Naive thymus-derived CD4-positive, alpha-beta T cell (primary cell): ENCODE results near the gene ST6GALNAC3. TPM values are rescaled to one million over a fixed set of nuclear protein-coding genes. Genes with fewer than 3 reads are reported as not detected.
"Not testable (repeated sequence)": the region's sequence is repeated elsewhere in the genome, so short reads cannot be mapped to it uniquely, and the experiment has no call there.

Experiments
- ATAC-seq: fragments of 150-1000 bp; cut with Tn5 transposase; 2 replicates; pipeline ENCODE4 v1.10.0; 2021; ENCODE audit warnings: mild to moderate bottlenecking, moderate library complexity
- CTCF ChIA-PET: fragments of 350-600 bp; sonication (Branson Sonifier 250); formaldehyde crosslinking; loops from one replicate; lab custom pipeline; 2021; ENCODE audit warnings: antibody characterized with exemption; lab: Charles Lee
- POLR2A ChIA-PET: fragments of 350-600 bp; sonication (Branson Sonifier 250); formaldehyde crosslinking; loops from one replicate; lab custom pipeline; 2021; ENCODE audit warnings: antibody characterized with exemption, inconsistent platforms; lab: Charles Lee
- DNase-seq, 9 donors: peaks; one replicate each; pipeline versions ENCODE4 v3.0.0 to v3.0.0-alpha.2; 2020 to 2022; ENCODE audit warnings: mixed read lengths in 1 of 9
- H3K27ac ChIP-seq: one replicate; pipeline ENCODE4 v1.7.0; 2013; ENCODE audit warnings: mild to moderate bottlenecking, low read depth, low read length, moderate library complexity
- H3K27me3 ChIP-seq, 2 donors: one replicate each; pipeline ENCODE4 v1.7.0; 2013; ENCODE audit warnings: low read length in 2 of 2, mild to moderate bottlenecking in 2 of 2, moderate library complexity in 2 of 2; ENCODE audit not compliant: control insufficient read depth in 2 of 2, insufficient read depth in 2 of 2
- H3K36me3 ChIP-seq, 3 experiments: 1 replicate in 2 of 3; 2 replicates in 1 of 3; pipeline ENCODE4 v1.7.0; 2013; ENCODE audit warnings: low read length in 3 of 3, mild to moderate bottlenecking in 3 of 3, moderate library complexity in 1 of 3; ENCODE audit not compliant: insufficient read depth in 3 of 3, control insufficient read depth in 2 of 3
- H3K4me1 ChIP-seq, 2 donors: one replicate each; pipeline ENCODE4 v1.7.0; 2013; ENCODE audit warnings: low read length in 2 of 2, mild to moderate bottlenecking in 2 of 2, moderate library complexity in 1 of 2; ENCODE audit not compliant: control insufficient read depth in 2 of 2, insufficient read depth in 2 of 2
- H3K4me3 ChIP-seq: 2 replicates; pipeline ENCODE4 v1.7.0; 2013; ENCODE audit warnings: mild to moderate bottlenecking, low read length
- H3K9me3 ChIP-seq, 3 experiments: 1 replicate in 2 of 3; 2 replicates in 1 of 3; pipeline ENCODE4 v1.7.0; 2013; ENCODE audit warnings: low read length in 3 of 3; ENCODE audit not compliant: control insufficient read depth in 2 of 3
- H3K27ac Mint-ChIP-seq, 9 donors: one replicate each; pipeline ENCODE4 v1.8.0; 2020 to 2022; ENCODE audit warnings: mixed read lengths in 9 of 9, mild to moderate bottlenecking in 8 of 9, moderate library complexity in 5 of 9, inconsistent platforms in 2 of 9
- H3K27me3 Mint-ChIP-seq, 5 donors: one replicate each; pipeline ENCODE4 v1.8.0; 2021 to 2022; ENCODE audit warnings: mixed read lengths in 5 of 5, mild to moderate bottlenecking in 1 of 5
- H3K36me3 Mint-ChIP-seq, 5 donors: one replicate each; pipeline ENCODE4 v1.8.0; 2020 to 2022; ENCODE audit warnings: mixed read lengths in 5 of 5, mild to moderate bottlenecking in 3 of 5, inconsistent platforms in 1 of 5
- H3K4me1 Mint-ChIP-seq, 7 donors: one replicate each; pipeline ENCODE4 v1.8.0; 2020 to 2022; ENCODE audit warnings: mixed read lengths in 7 of 7, mild to moderate bottlenecking in 3 of 7, inconsistent platforms in 1 of 7
- H3K4me3 Mint-ChIP-seq, 10 donors: one replicate each; pipeline ENCODE4 v1.8.0; 2020 to 2022; ENCODE audit warnings: mild to moderate bottlenecking in 10 of 10, mixed read lengths in 10 of 10, moderate library complexity in 6 of 10, inconsistent platforms in 2 of 10
- H3K9me3 Mint-ChIP-seq, 11 donors: one replicate each; pipeline ENCODE4 v1.8.0; 2020 to 2022; ENCODE audit warnings: mixed read lengths in 11 of 11, mild to moderate bottlenecking in 4 of 11, inconsistent platforms in 1 of 11, moderate library complexity in 1 of 11
- intact Hi-C, 2 donors: fragments of 100-400 bp; cut with micrococcal nuclease; formaldehyde crosslinking; loops; one replicate each; pipeline ENCODE4 v1.15.1; 2023
- polyA plus RNA-seq, 2 donors: library from polyadenylated mRNA; unstranded; fragments of 300-500 nt; fragmentation: Illumina TruSeq; gene quantifications; one replicate each; pipeline ENCODE4 v1.2.3, GENCODE V29; 2021
- total RNA-seq, 6 experiments: library from RNA in 5 of 6; stranded (reverse) in 5 of 6; gene quantifications; 1 replicate in 5 of 6; 2 replicates in 1 of 6; pipeline ENCODE4 v1.2.3 and lab custom pipeline; 2021 to 2026

The ST6GALNAC3 gene
- total and polyA plus RNA-seq, 7 experiments from 2014 or later, result 0.17 to 4.8 (median 2.1) TPM; not detected in 1

DNA sequence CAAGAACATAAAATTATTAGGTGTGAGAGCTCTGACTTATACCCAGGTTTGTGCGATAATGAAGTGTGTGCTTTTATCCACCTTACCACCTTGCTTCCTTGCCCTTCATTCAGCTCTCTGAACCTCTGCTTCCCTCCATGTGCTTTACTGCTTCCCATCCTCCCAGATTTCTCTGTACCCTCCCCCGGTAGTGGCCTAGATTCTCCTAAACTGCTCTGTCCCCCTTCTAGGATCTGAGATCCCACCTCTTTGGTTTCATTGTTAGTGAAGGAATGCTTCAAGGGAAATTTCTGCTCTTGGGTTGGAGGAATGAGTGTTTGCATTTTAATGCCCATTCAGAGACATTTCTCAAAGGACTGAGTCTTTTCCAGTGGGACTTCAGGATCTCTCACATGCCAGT is 159.5 kb downstream of the ST6GALNAC3 start:
- H3K27me3 Mint-ChIP-seq, result no peaks in the 10 kb centered on the region
- intact Hi-C loops, result loop anchor here in 1 of 2 donors (5.0 kb wide), 1 partner anchor 53 kb away; no protein-coding TSS in a partner anchor
- CTCF ChIA-PET, result no interaction called here
- no peak overlapping the region for H3K4me3 Mint-ChIP-seq
- no peaks in the 10 kb centered on the region for H3K27me3 ChIP-seq
- DNase-seq, result no peak
- peaks cover 0 to 3% of the 10 kb centered on the region in 2 donors for H3K4me1 ChIP-seq
- peaks cover 0 to 2% (median 0%) of the 10 kb centered on the region in 5 donors for H3K36me3 Mint-ChIP-seq
- no peak overlapping the region for H3K4me3 ChIP-seq
- no peak for ATAC-seq
- H3K36me3 ChIP-seq, result no peaks in the 10 kb centered on the region
- H3K27ac ChIP-seq, result no peak overlapping the region
- POLR2A ChIA-PET, result interaction anchor here (0.8 kb wide), 1 partner anchor 20 kb away, joined by 6 read pairs; no protein-coding TSS in a partner anchor
- no peak overlapping the region for H3K27ac Mint-ChIP-seq
- H3K9me3 Mint-ChIP-seq, result peaks cover 0 to 5% (median 0%) of the 10 kb centered on the region in 11 donors
- peaks cover 4 to 14% (median 5%) of the 10 kb centered on the region in 7 donors for H3K4me1 Mint-ChIP-seq
- no peaks in the 10 kb centered on the region for H3K9me3 ChIP-seq

DNA sequence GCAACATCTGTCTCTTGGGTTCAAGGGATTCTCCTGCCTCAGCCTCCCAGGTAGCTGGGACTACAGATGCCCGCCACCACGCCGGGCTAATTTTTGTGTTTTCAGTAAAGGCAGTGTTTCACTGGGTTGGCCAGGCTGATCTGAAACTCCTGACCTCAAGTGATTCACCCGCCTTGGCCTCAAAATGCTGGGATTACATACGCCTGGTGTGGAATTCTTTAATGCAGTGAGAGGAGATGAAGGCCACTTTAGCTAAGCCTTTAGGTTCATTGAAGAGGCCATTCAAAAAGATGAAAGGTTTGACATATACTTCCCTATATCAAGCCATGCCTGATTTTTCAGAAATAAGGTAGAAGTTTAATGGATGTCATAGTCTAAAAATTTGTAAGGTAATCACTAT is 162.7 kb downstream of the ST6GALNAC3 start:
- intact Hi-C loops, result no loop called here
- Mint-ChIP-seq H3K9me3 (no peaks in the 10 kb centered on the region), H3K27ac (no peak overlapping the region), H3K4me1 (peaks cover 0 to 21% (median 0%) of the 10 kb centered on the region in 7 donors), H3K36me3 (peaks cover 0 to 2% (median 0%) of the 10 kb centered on the region in 5 donors), H3K27me3 (no peaks in the 10 kb centered on the region), H3K4me3 (no peak overlapping the region)
- no peaks in the 10 kb centered on the region for H3K36me3 ChIP-seq
- no peak overlapping the region for H3K4me3 ChIP-seq
- H3K27ac ChIP-seq, result no peak overlapping the region
- ATAC-seq, result no peak
- no peak for DNase-seq
- no peaks in the 10 kb centered on the region for H3K4me1 ChIP-seq
- POLR2A ChIA-PET, result no interaction called here
- no peaks in the 10 kb centered on the region for H3K27me3 ChIP-seq
- CTCF ChIA-PET, result no interaction called here
- H3K9me3 ChIP-seq, result no peaks in the 10 kb centered on the region

DNA sequence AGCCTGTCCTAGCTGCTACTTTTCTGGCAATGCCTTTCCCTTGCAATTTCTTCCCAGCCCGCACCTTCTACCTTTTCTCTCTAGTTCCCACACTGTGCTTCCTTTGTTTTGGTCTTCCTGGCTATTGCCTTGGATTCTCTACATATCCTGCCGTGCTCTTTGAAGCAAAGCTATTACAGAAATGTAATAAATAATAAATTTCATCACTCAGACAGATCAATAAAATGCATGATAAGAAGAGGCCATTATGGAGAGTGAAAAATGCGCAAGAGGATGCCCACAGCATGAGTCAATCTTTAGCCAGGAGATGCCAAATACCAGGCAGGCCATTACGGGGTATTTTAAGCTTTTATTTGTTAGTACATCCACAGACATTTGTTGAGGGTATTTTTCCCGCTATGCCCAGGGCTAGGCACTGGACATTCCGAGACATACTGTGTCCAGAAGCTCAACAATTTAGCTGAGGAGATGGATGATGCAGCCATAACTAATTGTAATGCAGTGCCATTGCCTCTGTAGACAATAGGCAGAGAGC is 163.6 kb downstream of the ST6GALNAC3 start:
- ChIA-PET POLR2A (no interaction called here), CTCF (no interaction called here)
- H3K4me3 Mint-ChIP-seq, result no peak overlapping the region
- intact Hi-C loops, result no loop called here
- H3K36me3 ChIP-seq, result no peaks in the 10 kb centered on the region
- H3K36me3 Mint-ChIP-seq, result peaks cover 0 to 7% (median 0%) of the 10 kb centered on the region in 5 donors
- no peaks in the 10 kb centered on the region for H3K27me3 Mint-ChIP-seq
- peaks cover 0 to 6% (median 0%) of the 10 kb centered on the region in 11 donors for H3K9me3 Mint-ChIP-seq
- DNase-seq (no peak), ATAC-seq (no peak)
- H3K4me1 Mint-ChIP-seq, result peaks cover 0 to 21% (median 0%) of the 10 kb centered on the region in 7 donors
- no peaks in the 10 kb centered on the region for H3K9me3 ChIP-seq
- H3K27ac ChIP-seq, result no peak overlapping the region
- no peak overlapping the region for H3K4me3 ChIP-seq
- H3K27me3 ChIP-seq, result no peaks in the 10 kb centered on the region
- H3K27ac Mint-ChIP-seq, result peak overlapping the region in 1 of 9 donors; percentile 30
- no peaks in the 10 kb centered on the region for H3K4me1 ChIP-seq

DNA sequence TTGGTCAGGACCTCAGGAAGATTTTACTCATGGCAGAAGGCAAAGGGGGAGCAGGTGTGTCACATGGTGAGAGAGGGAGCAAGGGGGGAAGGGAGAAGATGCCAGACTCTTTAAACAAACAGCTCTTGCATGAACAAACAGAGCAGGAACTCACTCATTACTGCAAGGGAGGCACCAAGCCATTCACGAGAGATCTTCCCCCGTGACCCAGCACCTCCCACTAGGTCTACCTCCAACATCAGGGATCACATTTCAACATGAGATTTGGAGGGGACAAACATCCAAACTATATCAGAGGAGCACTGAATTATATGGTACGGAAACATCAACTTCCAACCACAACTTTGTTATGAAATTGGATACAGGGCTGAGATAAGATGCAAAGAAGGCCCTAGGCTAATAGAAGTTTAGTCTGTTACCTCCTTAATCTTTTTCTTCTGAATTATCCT is 164.9 kb downstream of the ST6GALNAC3 start:
- H3K27ac ChIP-seq, result no peak overlapping the region
- H3K4me3 ChIP-seq, result no peak overlapping the region
- peaks cover 0 to 19% (median 10%) of the 10 kb centered on the region in 11 donors for H3K9me3 Mint-ChIP-seq
- DNase-seq (no peak), ATAC-seq (no peak)
- CTCF ChIA-PET, result no interaction called here
- H3K4me3 Mint-ChIP-seq, result no peak overlapping the region
- POLR2A ChIA-PET, result no interaction called here
- H3K9me3 ChIP-seq, result peaks cover 0 to 1% (median 0%) of the 10 kb centered on the region in 3 experiments
- H3K27me3 Mint-ChIP-seq, result no peaks in the 10 kb centered on the region
- no peak overlapping the region for H3K27ac Mint-ChIP-seq
- H3K4me1 Mint-ChIP-seq, result peaks cover 0 to 21% (median 0%) of the 10 kb centered on the region in 7 donors
- intact Hi-C loops, result no loop called here
- no peaks in the 10 kb centered on the region for H3K4me1 ChIP-seq
- H3K27me3 ChIP-seq, result no peaks in the 10 kb centered on the region
- no peaks in the 10 kb centered on the region for H3K36me3 ChIP-seq
- peaks cover 0 to 10% (median 4%) of the 10 kb centered on the region in 5 donors for H3K36me3 Mint-ChIP-seq

DNA sequence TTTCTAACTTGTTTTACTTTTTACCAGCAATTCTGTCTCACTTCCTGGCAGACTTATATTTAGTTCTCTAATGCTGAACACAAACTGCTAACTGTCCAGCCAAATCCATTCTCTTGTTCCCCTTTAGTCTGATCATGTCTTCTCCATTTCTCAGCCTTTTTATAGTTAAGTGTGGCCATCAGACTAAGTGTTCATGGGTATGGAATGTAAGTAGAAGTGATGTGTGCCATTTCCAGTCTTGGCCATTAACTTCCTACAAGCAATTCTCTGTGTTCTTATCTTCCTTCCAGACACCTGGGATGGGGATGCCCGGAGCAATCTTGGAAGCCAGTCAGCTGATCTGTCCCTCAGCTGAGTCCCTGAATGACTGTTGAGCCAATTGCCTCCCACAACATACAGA is 165.8 kb downstream of the ST6GALNAC3 start:
- Histone ChIP-seq H3K36me3 (no peaks in the 10 kb centered on the region), H3K9me3 (peaks cover 0 to 5% (median 0%) of the 10 kb centered on the region in 3 experiments), H3K27me3 (no peaks in the 10 kb centered on the region), H3K4me3 (no peak overlapping the region), H3K4me1 (no peaks in the 10 kb centered on the region), H3K27ac (no peak overlapping the region)
- Mint-ChIP-seq H3K27me3 (no peaks in the 10 kb centered on the region), H3K4me3 (no peak overlapping the region), H3K27ac (peak overlapping the region in 1 of 9 donors; percentile 17), H3K36me3 (peaks cover 0 to 12% (median 7%) of the 10 kb centered on the region in 5 donors), H3K4me1 (peaks cover 0 to 24% (median 4%) of the 10 kb centered on the region in 7 donors), H3K9me3 (peaks cover 0 to 26% (median 12%) of the 10 kb centered on the region in 11 donors)
- POLR2A ChIA-PET, result interaction anchor here (0.6 kb wide), 1 partner anchor 164 kb away, joined by 3 read pairs; no protein-coding TSS in a partner anchor
- DNase-seq, result no peak
- ATAC-seq, result no peak
- CTCF ChIA-PET, result no interaction called here
- intact Hi-C loops, result no loop called here

DNA sequence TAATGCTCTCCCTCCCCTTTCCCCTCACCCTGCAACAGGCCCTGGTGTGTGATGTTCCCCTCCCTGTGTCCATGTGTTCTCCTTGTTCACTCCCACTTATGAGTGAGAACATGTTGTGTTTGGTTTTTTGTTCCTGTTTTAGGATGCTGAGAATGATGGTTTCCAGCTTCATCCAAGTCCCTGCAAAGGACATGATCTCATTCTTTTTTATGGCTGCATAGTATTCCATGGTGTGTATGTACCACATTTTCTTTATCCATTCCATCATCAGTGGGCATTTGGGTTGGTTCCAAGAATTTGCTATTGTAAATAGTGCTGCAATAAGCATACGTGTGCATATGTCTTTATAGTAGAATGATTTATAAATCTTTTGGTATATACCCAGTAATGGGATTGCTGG is 168.0 kb downstream of the ST6GALNAC3 start:
- H3K9me3 ChIP-seq, H3K4me3 ChIP-seq, H3K36me3 ChIP-seq, H3K4me3 Mint-ChIP-seq, H3K4me1 ChIP-seq, H3K27me3 ChIP-seq, H3K27me3 Mint-ChIP-seq, CTCF ChIA-PET, DNase-seq, H3K27ac ChIP-seq, ATAC-seq, intact Hi-C loops: not testable (repeated sequence)
- Mint-ChIP-seq H3K36me3 (peaks cover 0 to 11% (median 9%) of the 10 kb centered on the region in 5 donors), H3K27ac (peak overlapping the region in 1 of 9 donors; percentile 65), H3K4me1 (peaks cover 2 to 44% (median 18%) of the 10 kb centered on the region in 7 donors), H3K9me3 (peaks cover 0 to 28% (median 13%) of the 10 kb centered on the region in 11 donors)
- POLR2A ChIA-PET, result interaction anchor here (0.6 kb wide), 1 partner anchor 273 kb away, joined by 3 read pairs; no protein-coding TSS in a partner anchor
